RCC 7860 (cell line): ENCODE results near the gene RAPGEF4.

Source experiments
- DNase-seq: peaks from one replicate; pipeline ENCODE4 v3.0.0-alpha.2; 2015; ENCODE audit warnings: low spot score
- FAIRE-seq: peaks from 2 replicates; lab custom pipeline; 2012; peaks lifted over from hg19 to GRCh38; lab: Jason Lieb, UNC

Gene RAPGEF4

GRCh38 chr2:172962082-172962481 is 226.4 kb downstream of the RAPGEF4 start:
- no peak for FAIRE-seq

GRCh38 chr2:172962824-172963223 is 227.2 kb downstream of the RAPGEF4 start:
- FAIRE-seq (no peak), DNase-seq (peak; percentile 34)

More at GRCh38 chr2:172962082-172962481, 226.4 kb downstream of the RAPGEF4 start:
- DNase-seq = no peak

- DNase-seq (no peak), FAIRE-seq (no peak)
Observed at GRCh38 chr2:172964511-172965139, 229.0 kb downstream of the RAPGEF4 start.

GRCh38 chr2:172965433-172966212 is 230.0 kb downstream of the RAPGEF4 start:
- FAIRE-seq = no peak
- no peak for DNase-seq

GRCh38 chr2:172967036-172967982 is 231.7 kb downstream of the RAPGEF4 start:
- no peak for DNase-seq
- FAIRE-seq = no peak

- DNase-seq (no peak), FAIRE-seq (no peak)
Observed at GRCh38 chr2:172968061-172968469, 232.4 kb downstream of the RAPGEF4 start.

- FAIRE-seq (no peak), DNase-seq (no peak)
Observed at GRCh38 chr2:172969166-172969565, 233.5 kb downstream of the RAPGEF4 start.

- FAIRE-seq = no peak
- no peak for DNase-seq
Observed at GRCh38 chr2:172969609-172970008, 234.0 kb downstream of the RAPGEF4 start.

- no peak for DNase-seq
- FAIRE-seq = no peak
Observed at GRCh38 chr2:172970660-172971059, 235.0 kb downstream of the RAPGEF4 start.

- FAIRE-seq (no peak), DNase-seq (no peak)
Observed at GRCh38 chr2:172972005-172972619, 236.5 kb downstream of the RAPGEF4 start.

- FAIRE-seq (no peak), DNase-seq (no peak)
Observed at GRCh38 chr2:172974762-172975161, 239.1 kb downstream of the RAPGEF4 start.

GRCh38 chr2:172976116-172976515 is 240.5 kb downstream of the RAPGEF4 start:
- FAIRE-seq (no peak), DNase-seq (no peak)

- no peak for DNase-seq
- FAIRE-seq = no peak
Observed at GRCh38 chr2:172976816-172977215, 241.2 kb downstream of the RAPGEF4 start.

GRCh38 chr2:172977270-172978062 is 241.8 kb downstream of the RAPGEF4 start:
- FAIRE-seq = no peak
- no peak for DNase-seq

- DNase-seq (no peak), FAIRE-seq (no peak)
Observed at GRCh38 chr2:172978063-172978383, 242.4 kb downstream of the RAPGEF4 start.

- peak; percentile 64 for FAIRE-seq
- DNase-seq = peak; percentile 46
Observed at GRCh38 chr2:172985139-172985892, 249.7 kb downstream of the RAPGEF4 start.

GRCh38 chr2:172986040-172986439 is 250.4 kb downstream of the RAPGEF4 start:
- DNase-seq = no peak

GRCh38 chr2:172988728-172989127 is 253.1 kb downstream of the RAPGEF4 start:
- FAIRE-seq = no peak
- no peak for DNase-seq

More at GRCh38 chr2:172986040-172986439, 250.4 kb downstream of the RAPGEF4 start:
- FAIRE-seq = no peak

GRCh38 chr2:172991031-172991430 is 255.4 kb downstream of the RAPGEF4 start:
- FAIRE-seq (no peak), DNase-seq (no peak)
